NCI-H524 (cell line): ENCODE measurements around the gene KRTAP10-1.

ENCODE experiments used
- DNase-seq, 2 experiments: peaks; one replicate each; lab custom pipeline; 2025; lab: John Stamatoyannopoulos, UW

Gene KRTAP10-1

DNA sequence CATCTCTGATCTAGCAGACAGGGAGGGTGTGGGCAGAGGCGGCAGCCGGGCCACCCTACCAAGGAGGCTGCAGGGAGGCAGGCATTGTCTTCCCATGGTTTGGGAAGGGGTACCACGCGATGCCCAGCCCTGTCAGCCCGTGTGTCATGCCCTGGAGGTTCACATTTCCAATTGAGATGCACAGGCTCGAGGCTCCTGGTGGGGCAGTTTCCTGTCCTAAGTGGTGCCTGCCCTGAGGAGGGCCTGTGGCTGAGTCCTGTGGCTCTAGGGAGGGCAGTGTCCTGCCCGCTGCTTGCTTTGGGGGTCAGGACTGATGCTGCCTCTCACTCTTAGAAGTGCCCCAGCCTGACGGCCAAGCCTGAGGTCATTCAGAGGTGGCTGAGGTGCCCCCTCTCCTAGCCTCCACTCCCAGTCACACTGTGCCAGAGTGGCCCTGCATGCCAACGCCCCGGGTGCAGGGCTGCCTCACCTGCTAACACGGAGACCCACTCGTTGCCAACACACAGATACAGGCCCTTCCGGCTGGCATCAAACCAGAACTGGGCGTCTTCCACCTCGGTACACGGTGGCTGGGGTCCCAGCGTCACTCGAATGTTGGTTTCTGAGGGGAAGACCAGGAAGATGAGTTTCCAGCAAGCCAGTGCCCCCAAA lies 11.9 kb downstream of the KRTAP10-1 start:
- DNase-seq = no peak

DNA sequence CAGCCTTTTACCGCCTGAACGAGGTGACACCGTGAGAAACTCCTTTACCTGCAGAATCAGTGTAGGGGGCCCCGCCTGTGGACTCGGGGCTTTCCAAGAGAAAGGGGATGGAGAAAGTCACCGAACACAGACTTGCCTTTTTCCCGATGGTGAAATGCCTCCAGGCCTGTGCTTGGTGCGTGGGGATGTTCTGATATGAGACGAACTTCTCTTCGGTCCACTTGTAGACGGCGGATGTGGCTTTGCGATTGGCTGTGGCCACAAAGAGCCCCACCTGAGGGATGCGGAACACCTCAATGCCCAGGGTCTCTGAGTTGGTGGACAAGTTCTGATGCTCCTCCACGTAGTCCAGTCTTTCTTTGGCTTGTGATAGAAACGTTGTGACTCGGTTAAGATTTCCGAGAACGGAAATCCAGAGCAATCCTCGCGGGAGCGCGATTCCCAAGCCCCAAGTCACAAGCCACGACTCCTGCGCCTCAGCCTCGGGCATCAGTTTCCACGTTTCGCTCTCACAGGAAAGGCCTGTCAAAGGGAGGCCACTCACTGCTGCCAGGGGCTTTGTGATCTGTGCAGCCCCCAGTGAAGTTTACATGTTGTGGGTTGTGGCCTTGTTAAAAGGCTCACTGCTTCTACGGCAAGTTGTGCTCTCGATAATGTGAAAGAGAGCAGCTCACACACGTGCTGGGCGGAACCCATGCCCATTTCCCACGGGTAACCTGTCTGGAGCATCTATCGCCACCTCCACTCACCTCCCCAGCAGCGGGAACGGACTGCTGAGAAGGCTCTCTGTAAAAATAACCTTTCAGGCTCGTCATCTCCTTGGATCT lies 12.6 kb downstream of the KRTAP10-1 start:
- no peak for DNase-seq

GRCh38 chr21:44526096-44526997 lies 13.6 kb downstream of the KRTAP10-1 start:
- DNase-seq = no peak

- DNase-seq = no peak
Observed at GRCh38 chr21:44525391-44526095, 14.5 kb downstream of the KRTAP10-1 start.

DNA sequence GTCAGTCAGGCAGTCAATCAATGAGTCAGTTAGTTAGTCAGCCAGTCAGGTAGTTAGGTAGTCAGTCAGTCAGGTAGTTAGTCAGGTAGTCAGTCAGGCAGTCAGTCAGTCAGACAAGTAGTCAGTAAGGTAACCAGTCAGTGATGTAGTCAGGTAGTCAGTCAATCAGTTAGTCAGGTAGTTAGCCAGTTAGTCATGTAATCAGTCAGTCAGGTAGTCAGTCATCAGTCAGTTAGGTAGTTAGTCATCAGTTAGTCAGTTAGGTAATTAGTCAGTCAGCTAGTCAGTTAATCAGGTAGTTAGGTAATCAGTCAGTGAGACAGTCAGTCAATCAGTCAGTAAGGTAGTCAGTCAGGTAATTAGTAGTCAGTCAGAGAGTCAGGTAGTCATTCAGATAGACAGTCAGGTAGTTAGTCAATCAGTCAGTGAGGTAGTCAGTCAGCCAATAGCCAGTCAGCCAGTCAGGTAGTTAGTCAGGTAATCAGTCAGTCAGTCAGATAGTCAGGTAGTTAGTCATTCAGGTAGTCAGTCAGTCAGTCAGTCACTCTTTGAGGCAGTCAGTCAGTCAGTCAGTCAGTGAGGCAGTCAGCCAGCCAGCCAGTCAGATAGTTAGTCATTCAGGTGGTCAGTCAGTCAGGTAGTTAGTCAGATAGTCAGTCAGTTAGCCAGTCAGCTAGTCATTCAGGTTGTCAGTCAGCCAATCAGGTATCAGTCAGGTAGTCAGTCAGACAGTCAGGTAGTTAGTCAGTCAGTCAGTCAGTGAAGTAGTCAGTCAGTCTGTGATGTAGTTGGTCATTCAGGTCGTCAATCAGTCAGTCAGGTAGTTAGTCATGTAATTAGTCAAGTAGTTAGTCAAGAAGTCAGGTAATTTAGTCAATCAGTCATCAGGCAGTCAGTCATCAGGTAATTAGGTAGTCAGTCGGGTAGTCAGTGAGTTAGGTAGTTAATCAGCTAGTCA lies 15.3 kb downstream of the KRTAP10-1 start:
- DNase-seq = no peak

DNA sequence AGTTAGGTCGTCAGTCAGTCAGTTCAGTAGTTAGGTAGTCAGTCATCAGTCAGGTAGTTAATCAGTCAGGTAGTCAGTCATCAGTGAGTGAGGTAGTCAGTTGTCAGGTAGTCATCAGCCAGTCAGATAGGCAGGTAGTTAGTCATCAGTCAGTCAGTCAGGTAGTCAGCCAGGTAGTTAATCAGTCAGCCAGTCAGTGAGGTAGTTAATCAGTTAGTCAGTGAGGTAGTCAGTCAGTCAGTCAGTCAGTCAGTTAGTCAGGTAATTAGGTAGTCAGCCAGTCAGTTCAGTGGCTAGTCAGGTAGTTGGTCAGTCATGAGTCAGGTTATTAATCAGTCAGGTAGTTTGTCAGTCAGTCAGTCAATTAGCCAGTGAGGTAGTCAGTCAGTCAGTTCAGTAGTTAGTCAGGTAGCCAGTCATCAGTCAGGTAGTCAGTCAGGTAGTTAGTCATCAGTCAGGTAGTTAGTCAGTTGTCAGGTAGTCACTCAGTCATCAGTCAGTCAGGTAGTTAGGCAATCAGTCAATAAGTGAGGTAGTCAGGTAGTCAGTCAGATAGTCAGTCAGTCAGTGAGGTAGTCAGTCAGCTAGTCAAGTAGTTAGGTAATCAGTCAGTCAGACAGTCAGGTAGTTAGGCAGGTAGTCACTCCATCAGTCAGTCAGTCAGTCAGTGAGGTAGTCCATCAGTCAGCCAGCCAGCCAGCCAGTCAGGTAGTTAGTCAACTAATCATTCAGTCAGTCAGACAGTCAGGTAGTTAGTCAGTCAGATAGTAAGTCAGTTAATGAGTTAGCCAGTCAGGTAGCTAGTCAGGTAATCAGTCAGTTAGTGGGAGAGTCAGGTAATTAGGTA lies 16.2 kb downstream of the KRTAP10-1 start:
- DNase-seq = no peak

DNA sequence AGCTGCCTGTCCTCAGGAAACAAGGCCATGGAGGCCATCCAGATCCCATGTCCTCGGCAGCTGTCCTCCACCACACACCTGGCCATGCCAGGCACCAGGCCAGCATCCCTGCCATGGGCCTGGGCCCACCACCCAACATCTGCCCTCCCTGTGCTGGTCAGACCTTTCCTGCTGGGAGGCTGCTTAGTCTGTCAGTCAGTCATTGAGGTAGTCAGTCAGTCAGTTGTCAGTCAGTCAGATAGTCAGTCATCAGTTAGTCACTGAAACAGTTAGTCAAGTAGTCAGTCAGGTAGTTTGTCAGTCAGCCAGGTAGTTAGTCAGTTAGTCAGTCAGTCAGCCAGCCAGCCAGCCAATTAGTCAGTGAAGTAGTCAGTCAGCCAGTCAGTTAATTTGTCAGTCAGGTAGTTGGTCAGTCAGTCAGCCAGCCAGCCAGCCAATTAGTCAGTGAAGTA lies 17.2 kb downstream of the KRTAP10-1 start:
- no peak for DNase-seq

GRCh38 chr21:44521928-44522752 lies 17.9 kb downstream of the KRTAP10-1 start:
- no peak for DNase-seq

GRCh38 chr21:44521301-44521927 lies 18.6 kb downstream of the KRTAP10-1 start:
- DNase-seq = no peak

GRCh38 chr21:44520326-44521300 lies 19.4 kb downstream of the KRTAP10-1 start:
- no peak for DNase-seq

DNA sequence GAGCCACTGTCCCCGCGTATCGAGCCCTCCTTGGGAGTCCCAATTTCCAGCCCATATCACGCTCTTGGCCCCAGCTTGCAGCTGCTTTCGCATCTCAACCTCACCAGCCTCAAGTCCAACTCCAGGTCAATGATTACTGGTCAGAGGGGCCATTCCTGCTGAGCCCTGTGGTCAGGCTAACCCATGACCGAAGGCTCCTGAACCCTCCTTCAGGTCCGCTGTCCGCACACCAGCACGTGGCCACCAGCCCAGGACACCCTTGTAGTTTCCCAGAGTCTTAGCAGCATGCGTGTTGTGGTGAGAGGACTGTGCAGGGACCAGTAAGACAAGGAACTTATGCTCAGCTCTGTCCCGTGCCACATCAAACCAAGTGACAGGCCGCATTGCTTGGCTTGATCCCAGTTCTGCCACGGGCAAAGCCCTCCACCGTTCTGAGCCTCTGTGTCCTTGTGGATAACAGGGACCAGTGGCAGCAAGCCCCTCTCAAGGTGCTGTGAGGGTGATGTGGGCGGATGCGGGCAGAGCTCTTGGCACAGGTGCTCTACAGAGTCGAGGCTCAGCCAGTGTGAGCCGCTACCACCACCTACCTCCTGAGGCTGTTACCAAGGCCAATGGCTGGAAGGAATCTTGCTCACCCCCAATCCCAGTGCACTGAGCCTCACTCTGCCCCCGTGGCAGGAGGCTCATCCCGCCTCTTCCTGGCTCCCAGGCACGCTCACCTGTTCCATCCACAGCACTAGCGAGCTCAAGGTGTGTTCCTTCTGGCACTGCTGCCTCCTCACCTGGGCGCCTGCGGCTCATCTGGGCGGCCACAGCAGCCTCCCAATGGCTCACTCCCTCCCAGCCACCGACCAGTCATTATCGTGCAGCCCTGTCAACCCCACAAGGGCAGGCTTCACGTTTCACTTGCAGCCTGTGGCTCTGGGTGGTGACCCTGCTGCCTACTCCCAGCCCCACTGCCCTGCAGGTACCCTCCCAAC lies 20.4 kb downstream of the KRTAP10-1 start:
- DNase-seq = no peak

DNA sequence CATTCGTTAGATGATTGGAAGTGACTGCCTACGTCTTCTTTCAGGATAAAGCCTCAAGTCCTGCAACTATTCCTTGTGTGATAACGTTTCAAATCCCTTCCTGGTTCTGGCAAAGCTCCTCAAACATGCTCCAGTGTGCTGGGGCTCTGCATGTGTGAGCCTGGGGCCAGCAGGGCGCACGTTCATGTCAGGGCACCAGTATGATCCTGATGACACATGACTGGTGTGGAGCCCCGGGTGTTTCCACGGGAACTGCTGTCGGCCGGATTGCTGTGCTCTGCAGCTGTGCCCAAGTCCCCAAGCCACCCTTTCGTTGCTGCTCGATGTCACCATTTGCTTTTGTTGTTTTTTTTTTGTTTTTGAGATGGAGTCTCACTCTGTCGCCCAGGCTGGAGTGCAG lies 21.3 kb downstream of the KRTAP10-1 start:
- no peak for DNase-seq

DNA sequence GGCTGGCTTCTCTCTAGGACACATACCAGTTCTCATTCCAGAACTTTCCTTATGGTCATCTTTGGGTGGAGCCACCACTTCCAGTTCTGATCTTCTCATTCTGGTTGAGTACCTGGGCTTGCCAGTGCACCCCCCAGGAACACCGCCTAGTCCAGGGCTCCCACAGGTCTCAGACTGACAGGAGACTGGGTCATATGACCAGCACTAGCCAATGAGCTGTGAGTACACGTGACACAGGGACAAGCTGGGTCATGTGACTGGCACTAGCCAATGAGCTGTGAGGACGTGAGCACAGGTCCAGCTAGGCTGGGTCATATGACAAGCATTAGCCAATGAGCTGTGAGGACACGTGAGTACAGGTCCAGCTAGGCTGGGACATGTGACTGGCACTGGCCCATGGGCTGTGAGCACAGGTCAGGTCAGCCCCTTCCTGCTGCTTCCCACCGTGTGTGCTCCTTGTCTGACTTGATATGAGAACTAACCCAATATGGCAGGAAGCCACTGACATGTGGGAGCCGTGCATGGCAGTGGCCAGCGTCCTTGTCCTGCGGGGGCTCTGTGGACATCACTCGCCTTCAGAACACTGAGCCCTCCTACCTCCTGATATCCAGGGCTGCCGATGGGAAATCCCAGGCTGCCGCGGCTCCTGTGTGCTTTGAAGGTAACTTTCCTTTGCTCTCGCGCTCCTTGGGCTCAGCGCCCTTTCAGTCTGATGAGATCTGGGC lies 22.7 kb downstream of the KRTAP10-1 start:
- DNase-seq = peak; percentile 93 to 99

DNA sequence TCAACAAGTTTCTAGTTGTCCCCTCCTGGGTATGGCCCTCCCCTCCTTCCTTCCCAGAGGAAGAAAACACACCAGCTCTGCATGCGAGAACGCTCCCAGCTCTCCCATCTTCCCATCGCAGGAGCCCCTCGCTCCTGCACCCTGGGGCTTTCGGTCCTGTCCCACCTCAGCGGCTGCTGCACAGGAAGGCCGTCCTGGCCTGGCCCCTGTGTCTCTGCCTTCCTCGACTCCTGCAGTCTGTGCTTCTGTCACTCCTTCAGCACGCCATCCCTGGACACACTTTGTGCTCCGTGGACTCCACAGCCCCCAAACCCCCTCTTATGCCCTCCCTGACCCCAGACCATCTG lies 23.2 kb downstream of the KRTAP10-1 start:
- DNase-seq = no peak

GRCh38 chr21:44516342-44516741 lies 23.7 kb downstream of the KRTAP10-1 start:
- DNase-seq = no peak
